NT2/D1 (cell line): ENCODE data around the gene BAZ2B.

ENCODE experiments used
- DNase-seq: peaks from one replicate; pipeline ENCODE4 v3.0.0-alpha.2; 2011; ENCODE audit warnings: low read depth, low spot score
- H3K27me3 ChIP-seq: 2 replicates; pipeline ENCODE4 v1.6.0; 2011; ENCODE audit warnings: mild to moderate bottlenecking; ENCODE audit not compliant: insufficient read length, insufficient read depth
- H3K36me3 ChIP-seq: 2 replicates; pipeline ENCODE4 v1.6.1; 2011; ENCODE audit warnings: mild to moderate bottlenecking, low read length, mixed read lengths; ENCODE audit not compliant: insufficient read depth, insufficient read length
- H3K4me1 ChIP-seq: 2 replicates; pipeline ENCODE4 v1.5.1; 2011; ENCODE audit not compliant: insufficient read depth, insufficient read length
- H3K4me3 ChIP-seq: 2 replicates; pipeline ENCODE4 v1.5.1; 2011; ENCODE audit warnings: low read depth; ENCODE audit not compliant: insufficient read length
- H3K9ac ChIP-seq: 2 replicates; pipeline ENCODE4 v1.6.0; 2011; ENCODE audit warnings: low read depth; ENCODE audit not compliant: insufficient read length
- H3K9me3 ChIP-seq: 2 replicates; pipeline ENCODE4 v1.5.1; 2011; ENCODE audit warnings: mild to moderate bottlenecking, low read length; ENCODE audit not compliant: insufficient read depth
- SUZ12 ChIP-seq: IDR thresholded peaks from 2 replicates; pipeline ENCODE4 v1.6.1; 2011; ENCODE audit not compliant: insufficient read length, insufficient read depth; ENCODE audit errors: extremely low read depth
- YY1 ChIP-seq: IDR thresholded peaks from 2 replicates; pipeline ENCODE4 v1.6.1; 2011; ENCODE audit not compliant: insufficient read length, insufficient read depth
- ZNF274 ChIP-seq: IDR thresholded peaks from 2 replicates; pipeline ENCODE4 v1.6.1; 2011; ENCODE audit warnings: mild to moderate bottlenecking, low read depth, low read length

The BAZ2B gene

GRCh38 chr2:159438720-159439353, 177.5 kb downstream of the BAZ2B start:
- no peak overlapping the region for H3K4me3 ChIP-seq
- H3K4me1 ChIP-seq, result no peaks in the 10 kb centered on the region
- no peak for DNase-seq
- H3K9ac ChIP-seq, result no peak overlapping the region
- no peaks in the 10 kb centered on the region for H3K9me3 ChIP-seq
- no peaks in the 10 kb centered on the region for H3K27me3 ChIP-seq
- no peak for TF ChIP-seq SUZ12
- no peak for TF ChIP-seq YY1
- no peak for TF ChIP-seq ZNF274
- H3K36me3 ChIP-seq, result peaks cover 25% of the 10 kb centered on the region

GRCh38 chr2:159438284-159438683, 178.1 kb downstream of the BAZ2B start:
- H3K4me3 ChIP-seq, result no peak overlapping the region
- no peak for DNase-seq
- H3K4me1 ChIP-seq, result no peaks in the 10 kb centered on the region
- peaks cover 25% of the 10 kb centered on the region for H3K36me3 ChIP-seq
- no peak overlapping the region for H3K9ac ChIP-seq
- H3K9me3 ChIP-seq, result no peaks in the 10 kb centered on the region
- TF ChIP-seq SUZ12 (no peak), YY1 (no peak), ZNF274 (no peak)
- no peaks in the 10 kb centered on the region for H3K27me3 ChIP-seq

GRCh38 chr2:159432610-159433009, 183.7 kb downstream of the BAZ2B start:
- TF ChIP-seq ZNF274, result no peak
- TF ChIP-seq SUZ12, result no peak
- no peak for TF ChIP-seq YY1
- no peaks in the 10 kb centered on the region for H3K9me3 ChIP-seq
- H3K9ac ChIP-seq, result no peak overlapping the region
- H3K27me3 ChIP-seq, result no peaks in the 10 kb centered on the region
- peaks cover 16% of the 10 kb centered on the region for H3K36me3 ChIP-seq
- no peak for DNase-seq
- H3K4me1 ChIP-seq, result no peaks in the 10 kb centered on the region
- no peak overlapping the region for H3K4me3 ChIP-seq

- TF ChIP-seq ZNF274, result no peak
- no peak for TF ChIP-seq YY1
- TF ChIP-seq SUZ12, result no peak
- DNase-seq, result no peak
- H3K4me1 ChIP-seq, result no peaks in the 10 kb centered on the region
- H3K27me3 ChIP-seq, result no peaks in the 10 kb centered on the region
- H3K9me3 ChIP-seq, result no peaks in the 10 kb centered on the region
- H3K4me3 ChIP-seq, result no peak overlapping the region
- H3K36me3 ChIP-seq, result peaks cover 9% of the 10 kb centered on the region
- no peak overlapping the region for H3K9ac ChIP-seq
These were observed 189.3 kb downstream of the BAZ2B start for GRCh38 chr2:159427048-159427447.

GRCh38 chr2:159419403-159419802, 196.9 kb downstream of the BAZ2B start:
- no peak overlapping the region for H3K9ac ChIP-seq

GRCh38 chr2:159411460-159411859, 204.9 kb downstream of the BAZ2B start:
- Histone ChIP-seq H3K36me3 (peaks cover 6% of the 10 kb centered on the region), H3K27me3 (no peaks in the 10 kb centered on the region), H3K9me3 (no peaks in the 10 kb centered on the region), H3K4me3 (no peak overlapping the region), H3K4me1 (no peaks in the 10 kb centered on the region), H3K9ac (no peak overlapping the region)
- DNase-seq, result no peak
- TF ChIP-seq ZNF274, result no peak
- no peak for TF ChIP-seq SUZ12
- no peak for TF ChIP-seq YY1

More at GRCh38 chr2:159419403-159419802, 196.9 kb downstream of the BAZ2B start:
- Histone ChIP-seq H3K4me3 (no peak overlapping the region), H3K9me3 (no peaks in the 10 kb centered on the region), H3K4me1 (no peaks in the 10 kb centered on the region), H3K36me3 (no peaks in the 10 kb centered on the region), H3K27me3 (no peaks in the 10 kb centered on the region)
- TF ChIP-seq ZNF274 (no peak), SUZ12 (no peak), YY1 (no peak)
- no peak for DNase-seq

GRCh38 chr2:159410276-159410675, 206.1 kb downstream of the BAZ2B start:
- H3K36me3 ChIP-seq, result peaks cover 6% of the 10 kb centered on the region
- TF ChIP-seq YY1, result no peak
- no peak overlapping the region for H3K9ac ChIP-seq
- H3K27me3 ChIP-seq, result no peaks in the 10 kb centered on the region
- H3K4me1 ChIP-seq, result no peaks in the 10 kb centered on the region
- H3K9me3 ChIP-seq, result no peaks in the 10 kb centered on the region
- H3K4me3 ChIP-seq, result no peak overlapping the region
- no peak for DNase-seq

GRCh38 chr2:159409116-159409800, 207.1 kb downstream of the BAZ2B start:
- DNase-seq, result no peak
- Histone ChIP-seq H3K36me3 (peaks cover 9% of the 10 kb centered on the region), H3K4me3 (no peak overlapping the region), H3K9me3 (no peaks in the 10 kb centered on the region), H3K9ac (no peak overlapping the region), H3K27me3 (no peaks in the 10 kb centered on the region), H3K4me1 (no peaks in the 10 kb centered on the region)
- TF ChIP-seq SUZ12, result no peak
- TF ChIP-seq YY1, result no peak
- TF ChIP-seq ZNF274, result no peak
